HUDEP-2 (cell line): ENCODE data around the gene VN1R5.
"Not testable (repeated sequence)": the region's sequence is repeated elsewhere in the genome, so short reads cannot be mapped to it uniquely, and the experiment has no call there.

ENCODE experiments used
- DNase-seq, 76 experiments: peaks; one replicate each; lab custom pipeline; 2025; ENCODE audit not compliant: unreplicated experiment in 76 of 76; lab: John Stamatoyannopoulos, UW

The VN1R5 gene

DNA sequence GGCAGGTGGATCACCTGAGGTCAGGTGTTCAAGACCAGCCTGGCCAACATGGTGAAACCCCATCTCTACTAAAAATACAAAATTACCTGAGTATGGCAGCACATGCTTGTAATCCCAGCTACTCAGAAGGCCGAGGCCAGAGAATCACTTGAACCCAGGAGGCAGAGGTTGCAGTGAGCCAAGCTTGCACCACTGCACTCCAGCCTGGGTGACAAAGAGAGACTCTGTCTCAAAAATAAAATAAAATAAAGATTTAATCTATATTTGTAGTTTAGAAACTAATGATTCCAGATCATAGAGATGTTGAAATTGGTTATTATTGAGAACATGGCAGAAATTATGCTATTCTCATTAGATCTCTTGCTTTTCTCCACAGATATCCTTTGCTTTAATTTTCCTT, at the start of gene VN1R5:
TSS of gene VN1R5 (plus strand) at position 301 of the 400 bp plus-strand sequence.
- not testable (repeated sequence) for DNase-seq

DNA sequence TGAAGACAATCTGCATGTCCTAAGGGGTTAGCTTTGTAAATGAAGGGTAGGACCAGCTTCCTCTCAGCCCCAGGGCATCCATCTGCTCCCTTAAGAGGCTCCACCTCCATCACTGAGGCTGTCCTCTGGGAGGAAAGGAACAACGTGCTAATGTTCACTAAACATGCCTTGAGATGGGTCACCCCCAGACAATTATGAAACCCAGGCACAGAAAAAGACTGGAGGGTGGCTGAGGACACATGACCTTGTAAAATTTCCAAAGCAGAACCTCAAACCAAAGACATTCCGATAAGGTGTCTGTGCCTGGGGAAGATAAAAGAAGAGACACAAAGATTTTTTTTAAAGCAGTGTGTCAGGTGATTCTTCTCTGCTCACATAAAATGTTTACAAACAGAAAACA, 46.5 kb upstream of the VN1R5 start:
- DNase-seq, result peak in 10 of 76 experiments; percentile 1 to 47 (median 5)

DNA sequence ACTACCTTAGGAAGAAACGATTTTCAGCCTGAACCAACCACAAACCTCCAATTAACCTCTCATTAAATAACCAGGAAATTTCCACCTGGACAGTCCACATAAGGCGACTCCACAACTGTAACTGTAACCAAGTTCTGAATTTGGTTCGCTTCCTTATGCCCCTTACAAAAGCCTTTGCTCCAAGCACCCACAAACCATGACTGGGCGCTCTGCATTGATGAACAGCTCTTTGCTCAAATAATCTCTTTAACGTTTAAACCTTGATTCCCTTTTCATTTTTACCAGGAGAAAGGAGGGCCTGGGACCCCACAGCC, 45.9 kb upstream of the VN1R5 start:
- DNase-seq, result peak in 3 of 76 experiments; percentile 6 to 10 (median 7)

DNA sequence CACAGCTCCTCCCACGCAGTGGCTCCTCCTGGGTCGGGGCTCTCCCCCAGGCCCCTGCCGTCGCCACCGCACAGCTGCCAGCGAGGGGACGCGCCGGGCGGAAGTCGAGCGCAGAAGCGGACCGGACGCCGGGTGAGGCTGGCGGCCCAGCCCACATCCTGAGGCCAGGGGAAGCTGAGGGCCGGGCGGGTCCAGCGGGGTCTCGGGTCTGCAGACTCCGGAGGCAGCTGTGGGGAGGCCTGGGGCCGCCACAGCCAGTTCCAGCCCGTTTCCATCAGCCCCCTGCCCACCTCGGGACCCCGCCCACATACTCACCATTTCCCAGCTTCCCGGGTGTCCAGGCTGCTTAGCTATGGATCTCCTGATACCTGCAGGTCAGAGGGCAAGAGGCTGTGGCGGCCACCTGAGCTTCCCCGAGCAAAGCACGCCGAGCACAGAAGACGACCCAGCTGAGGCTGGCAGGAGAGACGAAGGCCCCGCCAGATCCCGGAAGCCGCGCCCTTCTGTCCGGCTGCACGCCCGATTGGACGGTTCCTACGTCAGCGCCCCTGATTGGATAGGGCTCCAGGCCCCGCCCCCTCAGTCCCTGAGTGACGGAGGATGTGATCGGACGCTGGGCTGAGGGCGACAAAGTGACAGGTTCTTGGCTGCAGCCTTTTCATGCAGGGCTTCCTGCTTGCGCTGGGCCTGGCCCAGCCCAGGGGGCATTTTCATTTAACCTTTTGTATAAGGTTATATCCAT, 45.3 kb upstream of the VN1R5 start:
- DNase-seq, result peak; percentile 14 to 96 (median 92)

DNA sequence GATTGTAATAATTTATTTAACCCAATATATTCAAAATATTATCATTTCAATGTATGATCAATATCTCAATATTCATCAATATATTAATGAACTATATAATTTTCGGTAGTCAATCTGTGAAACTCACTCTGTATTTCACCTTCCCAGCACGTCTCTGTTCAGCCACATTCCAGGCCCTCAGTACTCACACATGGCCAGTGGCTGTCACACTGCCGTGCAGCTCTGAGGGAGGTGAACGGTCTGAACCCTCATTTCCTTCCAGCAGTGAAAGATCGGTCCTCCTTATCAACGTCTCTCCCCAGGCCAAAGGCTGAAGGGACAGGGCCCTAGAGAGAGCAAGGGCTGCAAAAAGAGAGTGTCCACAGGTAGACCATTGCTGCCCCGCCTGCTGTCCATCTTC, 44.5 kb upstream of the VN1R5 start:
- DNase-seq, result no peak

DNA sequence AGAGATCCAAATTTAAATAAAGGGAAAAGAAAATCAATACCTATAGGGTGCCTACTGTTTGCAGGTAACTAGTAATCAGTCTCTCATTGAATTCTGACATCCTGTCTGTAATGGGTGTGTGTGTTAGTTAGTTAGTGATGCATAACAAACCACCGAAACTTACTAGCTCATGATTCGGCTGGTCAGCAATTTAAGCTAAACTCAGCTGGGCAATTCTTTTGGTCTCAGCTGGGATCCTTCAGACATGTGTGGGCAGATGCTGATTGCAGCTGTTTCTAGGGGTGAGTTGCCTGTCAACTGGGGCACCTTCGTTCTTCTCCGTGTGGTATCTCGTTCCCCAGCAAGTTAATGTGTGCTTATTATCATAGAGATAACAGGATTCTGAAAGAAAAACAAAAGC, 43.9 kb upstream of the VN1R5 start:
- peak in 9 of 76 experiments; percentile 2 to 19 (median 10) for DNase-seq

DNA sequence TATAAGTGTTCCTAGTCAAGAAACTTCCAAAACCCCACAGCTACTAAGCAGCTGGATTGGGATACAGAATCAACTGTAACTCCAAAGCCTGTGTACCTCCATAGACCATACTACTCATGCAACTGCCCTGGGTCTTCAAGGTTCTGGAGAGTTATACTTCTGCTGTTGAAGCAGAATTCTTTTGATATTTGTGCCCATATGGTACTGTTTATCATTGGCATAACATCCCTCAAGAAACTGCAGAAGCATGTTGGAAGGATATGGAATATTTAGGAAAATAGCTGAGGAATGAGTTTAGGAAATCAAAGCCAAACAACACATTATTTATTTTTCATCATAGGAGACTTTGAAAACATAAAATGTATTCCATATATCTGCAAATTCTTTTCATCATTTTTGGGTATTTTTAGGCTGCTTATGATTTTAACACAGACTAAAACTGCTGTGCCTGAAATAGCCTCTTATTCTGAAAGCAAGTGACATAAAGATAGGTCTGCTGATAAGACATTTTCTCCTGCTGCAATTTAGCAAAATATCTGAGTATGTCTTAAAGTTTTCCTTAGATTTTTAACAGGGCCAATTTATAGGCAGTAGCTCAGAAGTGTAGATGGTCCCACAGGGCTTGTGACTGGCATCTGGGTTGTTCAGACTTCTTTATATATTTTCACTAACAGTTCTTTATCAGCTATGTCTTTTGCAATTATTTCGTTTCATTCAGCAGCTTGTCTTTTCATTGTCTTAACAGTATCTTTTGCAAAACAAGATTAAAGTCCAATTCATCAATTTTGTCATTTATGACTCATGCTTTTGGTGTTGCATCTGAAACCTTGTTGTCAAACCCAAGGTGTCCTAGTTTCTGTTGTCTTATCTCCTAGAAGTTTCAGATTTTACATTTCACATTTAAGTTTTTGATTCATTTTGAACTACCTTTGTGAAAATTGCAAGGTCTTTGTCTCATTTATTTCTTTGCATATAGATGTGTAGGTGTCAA, 43.0 kb upstream of the VN1R5 start:
- no peak for DNase-seq

DNA sequence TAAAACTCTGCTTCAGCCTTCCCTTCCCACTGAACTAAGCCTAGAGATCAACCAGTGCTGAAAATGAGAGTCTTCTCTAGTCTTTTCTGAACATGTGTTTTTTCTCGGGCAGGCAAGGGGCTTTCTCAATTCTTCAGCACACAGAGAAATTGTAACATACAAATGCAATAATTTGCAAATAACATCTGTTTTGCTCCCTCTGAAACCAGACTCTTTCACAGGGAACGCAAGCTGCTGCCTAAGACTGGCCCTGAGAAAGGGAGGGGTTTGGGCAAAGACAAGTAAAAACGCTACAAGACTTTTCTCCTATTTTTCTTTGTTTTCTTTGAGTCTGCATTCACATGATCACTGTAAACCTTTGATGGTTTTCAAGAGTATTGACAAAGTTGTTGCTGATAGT, 39.6 kb upstream of the VN1R5 start:
- DNase-seq, result no peak

DNA sequence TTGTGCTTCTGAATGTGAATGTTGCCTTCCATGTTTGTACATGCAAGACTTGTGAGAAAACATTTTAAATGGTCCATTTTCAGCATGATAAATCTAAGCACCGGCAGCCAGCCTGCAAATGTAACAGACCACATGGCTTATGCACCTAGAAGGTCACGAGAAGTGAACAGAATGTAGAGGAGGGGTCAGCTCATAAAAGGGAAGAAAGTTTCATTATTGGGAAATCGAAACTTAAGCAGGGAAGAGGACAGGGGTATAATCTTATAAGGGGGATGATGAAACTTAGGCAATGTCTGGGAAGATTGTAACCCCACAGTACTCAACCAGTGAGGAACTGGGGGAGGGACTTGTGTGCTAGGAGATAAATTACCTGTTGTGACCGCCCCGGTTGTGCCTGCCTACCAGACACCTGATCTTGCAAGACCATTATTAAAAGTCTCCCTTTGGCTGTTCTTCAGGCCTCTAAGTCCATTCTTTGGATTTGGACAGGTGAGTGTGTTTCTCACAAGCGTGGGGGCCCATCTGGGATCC, 37.7 kb upstream of the VN1R5 start:
- no peak for DNase-seq

DNA sequence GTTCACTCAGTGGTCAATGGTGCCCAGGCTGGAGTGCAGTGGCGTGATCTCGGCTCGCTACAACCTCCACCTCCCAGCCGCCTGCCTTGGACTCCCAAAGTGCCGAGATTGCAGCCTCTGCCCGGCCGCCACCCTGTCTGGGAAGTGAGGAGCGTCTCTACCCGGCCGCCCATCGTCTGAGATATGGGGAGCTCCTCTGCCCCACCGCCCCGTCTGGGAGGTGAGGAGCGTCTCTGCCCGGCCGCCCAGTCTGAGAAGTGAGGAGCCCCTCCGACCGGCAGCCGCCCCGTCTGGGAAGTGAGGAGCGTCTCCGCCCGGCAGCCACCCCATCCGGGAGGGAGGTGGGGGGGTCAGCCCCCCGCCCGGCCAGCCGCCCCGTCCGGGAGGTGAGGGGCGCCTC, 35.6 kb upstream of the VN1R5 start:
- DNase-seq, result not testable (repeated sequence)

DNA sequence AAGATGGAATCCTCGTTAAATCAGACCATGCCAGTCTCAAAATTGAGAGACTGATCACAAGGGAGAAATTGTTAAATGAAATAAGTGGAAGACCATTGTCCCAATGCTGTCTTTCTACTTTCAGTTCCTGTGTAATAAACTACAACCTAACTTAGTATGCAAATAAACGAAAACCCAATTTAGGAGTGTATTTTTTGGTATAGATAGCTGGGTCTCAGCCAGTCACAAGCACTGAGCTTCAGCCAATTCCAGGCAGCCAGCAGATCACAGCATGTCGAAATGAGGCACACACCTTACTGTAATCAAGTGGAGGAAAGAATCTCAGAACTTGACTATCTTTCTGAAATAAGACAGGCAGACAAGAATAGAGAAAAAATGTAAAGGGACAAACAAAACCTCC, 33.0 kb upstream of the VN1R5 start:
- DNase-seq, result no peak

DNA sequence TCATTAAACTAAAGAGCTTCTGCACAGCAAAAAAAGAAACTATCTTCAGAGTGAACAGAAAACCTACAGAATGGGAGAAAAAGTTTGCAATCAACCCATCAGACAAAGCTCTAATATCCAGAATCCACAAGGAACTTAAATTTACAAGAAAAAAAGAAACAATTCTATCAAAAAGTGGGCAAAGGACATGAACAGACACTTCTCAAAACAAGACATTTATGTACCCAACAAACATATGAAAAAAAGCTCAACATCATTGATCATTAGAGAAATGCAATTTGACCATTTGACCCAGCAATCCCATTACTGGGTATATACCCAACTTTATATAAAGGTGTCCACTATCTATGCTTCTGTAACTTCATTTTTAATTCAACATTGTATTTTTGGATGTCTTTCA, 31.1 kb upstream of the VN1R5 start:
- DNase-seq, result no peak

DNA sequence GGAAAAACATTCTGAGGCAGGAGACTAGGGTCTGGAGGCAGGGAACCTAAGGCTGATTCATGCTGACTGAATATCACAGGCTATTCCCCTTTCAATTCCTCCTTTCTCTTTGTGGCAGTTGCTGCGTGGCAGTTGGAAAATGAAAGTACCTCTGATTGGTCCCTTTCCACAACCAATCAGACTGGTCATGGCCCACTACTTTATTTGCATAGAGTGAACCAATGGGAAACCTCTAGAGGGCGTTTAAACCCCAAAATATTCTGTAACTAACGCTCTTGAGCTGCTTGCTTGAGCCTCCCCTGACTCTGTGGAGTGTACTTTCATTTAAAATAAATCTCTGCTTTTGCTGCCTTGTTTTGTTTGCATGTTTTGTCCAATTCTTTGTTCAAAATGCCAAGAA, 27.7 kb upstream of the VN1R5 start:
- DNase-seq, result no peak

DNA sequence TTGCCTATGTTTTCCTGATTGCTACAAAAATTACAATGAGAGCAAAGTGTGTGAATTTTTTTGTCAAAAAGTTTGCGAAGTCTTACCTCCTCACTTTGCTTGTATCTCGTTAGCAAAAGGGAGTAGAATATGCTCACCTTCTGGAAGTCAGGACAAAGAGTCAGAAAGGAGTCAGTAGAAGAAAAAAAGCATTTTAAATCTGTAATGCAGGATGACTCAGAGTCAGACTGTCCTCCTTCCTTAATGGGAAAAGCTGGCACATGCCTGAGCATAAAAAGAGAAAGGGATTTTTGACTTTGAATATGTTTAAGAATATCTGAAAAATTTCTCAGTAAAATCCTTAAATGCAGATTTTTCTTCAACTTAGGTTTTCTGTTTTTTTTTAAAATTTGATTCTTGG, 14.2 kb upstream of the VN1R5 start:
- no peak for DNase-seq

DNA sequence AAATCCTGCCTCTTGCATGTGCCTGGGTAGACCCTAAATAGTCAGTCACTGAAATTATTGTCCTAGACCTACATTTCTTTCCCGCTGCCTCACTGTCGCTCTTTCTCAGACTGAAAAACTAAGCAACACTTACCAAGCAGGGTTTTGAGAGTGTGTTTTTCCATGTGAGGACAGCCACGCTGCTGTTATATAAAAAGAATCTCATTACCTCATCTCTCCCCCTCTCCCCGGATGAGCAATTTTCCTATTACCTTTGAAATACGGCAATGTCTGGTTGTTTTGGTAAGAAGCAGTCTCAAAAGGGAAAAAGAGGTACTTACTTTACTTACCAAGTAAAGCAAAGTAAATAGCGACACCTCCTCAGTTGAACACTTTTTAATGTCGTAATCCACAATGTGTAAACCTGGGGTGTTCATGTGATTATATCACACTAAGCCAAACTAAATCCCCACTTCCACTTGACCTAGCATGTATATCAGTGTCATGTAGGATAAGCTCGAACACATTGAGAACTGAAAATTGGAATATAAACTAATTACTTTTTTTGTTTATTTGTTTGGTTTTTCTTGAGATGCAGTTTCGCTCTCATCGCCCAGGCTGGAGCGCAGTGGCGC, 12.2 kb upstream of the VN1R5 start:
- no peak for DNase-seq

DNA sequence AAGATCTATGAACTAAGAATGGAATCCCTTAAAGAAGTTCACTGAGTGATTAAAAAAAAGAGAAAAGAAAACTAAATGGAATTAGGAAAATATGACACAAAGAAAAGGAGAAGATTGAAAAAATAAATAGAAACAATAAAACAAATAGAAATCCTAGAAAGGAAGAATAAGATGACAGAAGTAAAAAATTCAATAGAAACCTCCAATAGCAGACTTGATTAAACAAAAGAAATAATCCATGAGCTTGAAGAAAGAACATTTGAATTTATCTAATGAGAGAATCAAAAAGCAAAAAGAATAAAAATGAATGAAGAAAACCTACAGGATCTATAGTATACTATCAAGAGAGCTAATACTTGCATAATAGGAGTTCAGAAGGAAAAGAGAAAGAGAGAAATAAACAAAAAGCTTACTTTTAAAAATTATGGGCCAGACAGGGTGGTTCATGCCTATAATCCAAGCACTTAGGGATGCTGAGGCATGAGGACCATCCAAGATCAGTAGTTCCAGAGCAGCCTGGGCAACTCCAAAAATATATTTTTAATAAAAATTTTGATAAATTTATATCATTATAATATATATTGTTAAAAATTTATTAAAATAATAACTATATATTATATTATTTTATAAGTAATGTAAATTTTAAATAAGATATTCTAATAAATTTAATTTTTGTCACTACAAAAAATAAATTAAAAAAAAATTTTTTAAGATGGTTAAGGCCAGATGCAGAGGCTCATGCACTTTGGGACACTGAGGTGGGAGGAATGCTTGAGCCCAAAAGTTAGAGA, 9.4 kb upstream of the VN1R5 start:
- no peak for DNase-seq

DNA sequence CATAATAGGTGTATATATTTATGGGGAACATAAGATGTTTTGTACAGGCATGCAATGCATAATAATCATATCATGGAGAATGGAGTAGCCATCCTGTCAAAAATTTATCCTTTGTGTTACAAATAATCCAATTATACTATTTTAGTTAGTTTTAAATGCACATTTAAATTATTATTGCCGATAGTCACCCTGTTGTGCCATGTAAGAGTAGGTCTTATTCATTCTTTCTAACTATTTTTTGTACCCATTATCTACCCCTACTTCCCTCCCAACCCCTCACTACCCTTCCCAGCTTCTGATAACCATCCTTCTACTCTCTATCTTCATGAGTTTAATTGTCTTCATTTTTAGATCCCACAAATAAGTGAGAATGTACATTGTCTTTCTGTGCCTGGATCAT, 8.3 kb upstream of the VN1R5 start:
- DNase-seq, result no peak

DNA sequence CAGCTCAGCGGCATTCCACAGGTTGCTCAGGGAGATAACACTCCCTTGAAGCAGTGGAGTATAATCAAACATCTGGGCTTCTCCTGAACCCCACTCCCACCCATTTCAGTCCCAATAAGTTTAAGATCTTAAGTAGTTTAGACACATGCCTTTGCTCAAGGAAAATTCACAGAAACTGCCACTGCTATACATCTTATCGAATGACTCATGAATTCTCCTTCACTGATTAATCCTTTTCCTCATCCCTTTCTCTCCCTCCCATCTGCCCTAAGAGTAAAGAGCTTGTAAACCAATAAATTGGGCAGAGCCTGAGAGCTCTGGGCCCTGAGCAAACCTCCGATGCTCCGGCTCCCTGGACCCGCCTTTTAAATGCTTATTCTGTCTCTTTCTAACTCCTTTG, 10.2 kb downstream of the VN1R5 start:
- DNase-seq, result no peak

DNA sequence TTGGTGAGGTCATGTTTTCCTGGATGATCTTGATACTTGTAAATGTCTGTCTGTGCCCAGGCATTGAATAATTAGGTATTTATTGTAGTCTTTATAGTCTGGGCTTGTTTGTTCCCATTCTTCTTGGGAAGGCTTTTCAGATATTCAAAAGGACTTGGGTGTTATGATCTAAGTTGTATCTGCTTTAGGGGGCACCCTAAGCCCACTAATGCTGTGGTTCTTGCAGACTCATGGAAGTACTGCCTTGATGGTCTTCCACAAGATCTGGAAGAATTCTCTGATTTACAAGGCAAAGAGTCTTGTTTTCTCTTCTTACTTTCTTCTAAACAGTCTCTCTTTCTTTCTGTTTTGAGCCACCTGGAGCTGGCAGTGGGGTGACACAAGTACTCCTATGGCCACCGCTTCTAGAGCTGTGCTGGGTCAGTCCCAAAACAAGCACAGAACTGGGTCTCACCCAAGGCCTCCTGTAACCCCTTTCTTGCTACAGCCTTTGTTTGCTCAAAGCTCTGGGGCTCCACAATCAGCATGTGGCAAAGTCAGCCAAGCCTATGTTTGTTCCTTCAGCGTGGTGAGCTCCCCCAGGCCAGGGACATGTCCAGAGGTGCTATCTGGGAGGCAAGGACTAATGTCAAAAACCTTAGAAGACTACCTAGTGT, 12.6 kb downstream of the VN1R5 start:
- no peak for DNase-seq

DNA sequence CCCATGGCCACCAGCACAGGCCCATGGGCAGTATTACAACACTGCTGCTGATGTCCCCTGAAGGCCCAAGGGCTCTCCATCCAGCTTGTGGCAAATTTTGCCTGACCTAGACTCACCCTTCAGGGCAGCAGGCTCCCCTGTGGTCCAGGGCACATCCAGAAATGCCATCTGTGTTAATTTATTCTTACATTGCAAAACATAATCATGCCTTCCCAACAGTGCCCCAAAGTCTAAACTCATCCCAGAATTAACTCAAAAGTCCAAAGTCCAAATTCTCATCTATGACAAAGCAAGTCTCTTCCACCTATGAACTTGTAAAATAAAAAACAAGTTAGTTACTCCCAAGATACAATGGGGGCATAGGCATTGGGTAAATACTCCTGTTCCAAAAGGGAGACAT, 13.3 kb downstream of the VN1R5 start:
- no peak for DNase-seq
